GM19468 (cell line): ENCODE measurements around the gene PRRX2.

Source experiments
- ATAC-seq: cut with Tn5 transposase; IDR thresholded peaks from one replicate; pipeline ENCODE4 v1.9.1; 2021; ENCODE audit warnings: mild to moderate bottlenecking, moderate library complexity, moderate number of reproducible peaks; ENCODE audit not compliant: unreplicated experiment; ENCODE audit errors: extremely low read depth

PRRX2 gene

GRCh38 chr9:129673602-129674001, 8.2 kb downstream of the PRRX2 start:
- ATAC-seq, result no peak

- ATAC-seq, result no peak
These were observed 8.8 kb downstream of the PRRX2 start for GRCh38 chr9:129674229-129674628.

- no peak for ATAC-seq
These were observed 10.2 kb downstream of the PRRX2 start for GRCh38 chr9:129675620-129676019.

- no peak for ATAC-seq
These were observed 10.8 kb downstream of the PRRX2 start for GRCh38 chr9:129676287-129676686.

GRCh38 chr9:129676975-129677374, 11.5 kb downstream of the PRRX2 start:
- no peak for ATAC-seq

- no peak for ATAC-seq
These were observed 12.0 kb downstream of the PRRX2 start for GRCh38 chr9:129677456-129677855.

- no peak for ATAC-seq
These were observed 13.4 kb downstream of the PRRX2 start for GRCh38 chr9:129678844-129679243.

- no peak for ATAC-seq
These were observed 14.1 kb downstream of the PRRX2 start for GRCh38 chr9:129679537-129679936.

GRCh38 chr9:129681924-129682323, 16.5 kb downstream of the PRRX2 start:
- ATAC-seq, result no peak

- ATAC-seq, result no peak
These were observed 16.9 kb downstream of the PRRX2 start for GRCh38 chr9:129682381-129682780.

GRCh38 chr9:129685220-129685932, 19.9 kb downstream of the PRRX2 start:
- ATAC-seq, result no peak

- ATAC-seq, result no peak
These were observed 20.4 kb downstream of the PRRX2 start for GRCh38 chr9:129685933-129686259.

GRCh38 chr9:129686736-129687135, 21.3 kb downstream of the PRRX2 start:
- no peak for ATAC-seq

GRCh38 chr9:129687391-129687790, 21.9 kb downstream of the PRRX2 start:
- no peak for ATAC-seq

GRCh38 chr9:129688285-129689043, 23.0 kb downstream of the PRRX2 start:
- ATAC-seq, result no peak

GRCh38 chr9:129692534-129692933, 27.1 kb downstream of the PRRX2 start:
- no peak for ATAC-seq

GRCh38 chr9:129693741-129694140, 28.3 kb downstream of the PRRX2 start:
- no peak for ATAC-seq

GRCh38 chr9:129694243-129694646, 28.8 kb downstream of the PRRX2 start:
- ATAC-seq, result no peak

GRCh38 chr9:129695870-129696269, 30.4 kb downstream of the PRRX2 start:
- ATAC-seq, result no peak

GRCh38 chr9:129696944-129697655, 31.7 kb downstream of the PRRX2 start:
- no peak for ATAC-seq

GRCh38 chr9:129697656-129698253, 32.3 kb downstream of the PRRX2 start:
- ATAC-seq, result no peak
